ENCODE results near the gene TMCC1.

Gene TMCC1

DNA sequence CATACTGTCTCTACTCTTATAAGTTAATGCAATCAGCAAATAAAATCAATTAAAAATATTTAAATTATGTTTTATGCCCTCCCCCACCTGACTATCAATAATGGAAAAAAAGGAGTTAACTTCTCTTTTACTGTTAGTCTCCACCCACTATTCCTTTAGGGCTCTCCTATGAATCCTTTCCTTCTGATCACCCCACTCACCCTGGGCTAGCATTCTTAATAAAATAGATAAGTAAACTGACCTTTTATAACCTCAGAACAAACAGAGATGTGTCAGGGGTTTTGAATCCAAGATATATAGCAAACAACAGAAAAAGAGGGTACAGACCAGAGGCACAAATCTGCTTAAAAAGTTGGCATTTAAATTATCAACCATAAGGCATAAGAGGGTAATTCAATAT lies 171.0 kb downstream of the TMCC1 start:
- H3K4me1 ChIP-seq (ENCODE audit: control insufficient read depth, insufficient read depth, low read length) = peaks cover 41% of the 10 kb centered on the region
- no peaks in the 10 kb centered on the region for H3K36me3 ChIP-seq (ENCODE audit: control insufficient read depth, insufficient read depth, low read length, severe bottlenecking)
- DNase-seq (ENCODE audit: low read depth) = no peak
- no peaks in the 10 kb centered on the region for H3K27me3 ChIP-seq (replicated peaks; ENCODE audit: control insufficient read depth, insufficient read depth, low read length)
- no peaks in the 10 kb centered on the region for H3K9me3 ChIP-seq (ENCODE audit: control insufficient read depth, low read length)
- H3K9ac ChIP-seq (ENCODE audit: low read length) = peak overlapping the region; percentile 90
- H3K4me3 ChIP-seq (ENCODE audit: low read length) = peak overlapping the region; percentile 85

- no peak for DNase-seq (ENCODE audit: low read depth)
- H3K27me3 ChIP-seq (replicated peaks; ENCODE audit: control insufficient read depth, insufficient read depth, low read length) = no peaks in the 10 kb centered on the region
- H3K36me3 ChIP-seq (ENCODE audit: control insufficient read depth, insufficient read depth, low read length, severe bottlenecking) = peaks cover under 1% of the 10 kb centered on the region
- H3K9me3 ChIP-seq (ENCODE audit: control insufficient read depth, low read length) = no peaks in the 10 kb centered on the region
- H3K4me3 ChIP-seq (ENCODE audit: low read length) = no peak overlapping the region
- no peak overlapping the region for H3K9ac ChIP-seq (ENCODE audit: low read length)
- H3K4me1 ChIP-seq (ENCODE audit: control insufficient read depth, insufficient read depth, low read length) = peaks cover 31% of the 10 kb centered on the region
Observed at GRCh38 chr3:129718201-129718600, 175.3 kb downstream of the TMCC1 start.

DNA sequence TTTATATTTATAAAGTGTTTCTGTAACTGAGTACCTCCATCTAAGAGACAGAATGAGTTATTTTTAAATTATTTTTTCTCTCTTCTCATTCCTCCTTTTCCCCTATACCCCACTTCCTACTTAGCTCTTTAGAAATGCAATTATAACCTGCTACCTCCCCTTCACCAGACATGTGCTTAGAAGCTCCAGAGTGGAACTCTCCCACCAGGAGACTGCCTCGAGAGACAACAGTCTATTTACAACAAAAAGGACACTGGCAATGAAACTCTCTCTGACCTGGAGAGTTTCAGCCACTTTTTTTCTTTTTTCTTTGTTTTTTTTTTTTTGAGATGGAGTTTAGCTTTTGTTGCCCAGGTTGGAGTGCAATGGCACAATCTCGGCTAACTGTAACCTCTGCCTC lies 177.7 kb downstream of the TMCC1 start:
- no peaks in the 10 kb centered on the region for H3K27me3 ChIP-seq (replicated peaks; ENCODE audit: control insufficient read depth, insufficient read depth, low read length)
- no peak for DNase-seq (ENCODE audit: low read depth)
- H3K4me1 ChIP-seq (ENCODE audit: control insufficient read depth, insufficient read depth, low read length) = peaks cover 15% of the 10 kb centered on the region
- H3K36me3 ChIP-seq (ENCODE audit: control insufficient read depth, insufficient read depth, low read length, severe bottlenecking) = peaks cover 8% of the 10 kb centered on the region
- no peaks in the 10 kb centered on the region for H3K9me3 ChIP-seq (ENCODE audit: control insufficient read depth, low read length)
- no peak overlapping the region for H3K4me3 ChIP-seq (ENCODE audit: low read length)
- H3K9ac ChIP-seq (ENCODE audit: low read length) = no peak overlapping the region

GRCh38 chr3:129708328-129708861 lies 185.1 kb downstream of the TMCC1 start:
- no peaks in the 10 kb centered on the region for H3K27me3 ChIP-seq (replicated peaks; ENCODE audit: control insufficient read depth, insufficient read depth, low read length)

GRCh38 chr3:129705274-129705673 lies 188.2 kb downstream of the TMCC1 start:
- no peaks in the 10 kb centered on the region for H3K9me3 ChIP-seq (ENCODE audit: control insufficient read depth, low read length)
- no peaks in the 10 kb centered on the region for H3K27me3 ChIP-seq (replicated peaks; ENCODE audit: control insufficient read depth, insufficient read depth, low read length)
- H3K4me3 ChIP-seq (ENCODE audit: low read length) = no peak overlapping the region
- H3K9ac ChIP-seq (ENCODE audit: low read length) = no peak overlapping the region
- DNase-seq (ENCODE audit: low read depth) = no peak
- H3K36me3 ChIP-seq (ENCODE audit: control insufficient read depth, insufficient read depth, low read length, severe bottlenecking) = peaks cover 24% of the 10 kb centered on the region
- peaks cover 20% of the 10 kb centered on the region for H3K4me1 ChIP-seq (ENCODE audit: control insufficient read depth, insufficient read depth, low read length)

More at GRCh38 chr3:129708328-129708861, 185.1 kb downstream of the TMCC1 start:
- no peak for DNase-seq (ENCODE audit: low read depth)
- Histone ChIP-seq H3K4me3 (ENCODE audit: low read length) (no peak overlapping the region), H3K9me3 (ENCODE audit: control insufficient read depth, low read length) (no peaks in the 10 kb centered on the region), H3K36me3 (ENCODE audit: control insufficient read depth, insufficient read depth, low read length, severe bottlenecking) (peaks cover 31% of the 10 kb centered on the region), H3K9ac (ENCODE audit: low read length) (no peak overlapping the region), H3K4me1 (ENCODE audit: control insufficient read depth, insufficient read depth, low read length) (peaks cover 15% of the 10 kb centered on the region)

GRCh38 chr3:129703913-129704312 lies 189.6 kb downstream of the TMCC1 start:
- Histone ChIP-seq H3K9me3 (ENCODE audit: control insufficient read depth, low read length) (no peaks in the 10 kb centered on the region), H3K4me1 (ENCODE audit: control insufficient read depth, insufficient read depth, low read length) (peaks cover 22% of the 10 kb centered on the region), H3K4me3 (ENCODE audit: low read length) (no peak overlapping the region), H3K9ac (ENCODE audit: low read length) (no peak overlapping the region), H3K27me3 (replicated peaks; ENCODE audit: control insufficient read depth, insufficient read depth, low read length) (no peaks in the 10 kb centered on the region), H3K36me3 (ENCODE audit: control insufficient read depth, insufficient read depth, low read length, severe bottlenecking) (peaks cover 25% of the 10 kb centered on the region)
- DNase-seq (ENCODE audit: low read depth) = peak; percentile 47

- Histone ChIP-seq H3K9me3 (ENCODE audit: control insufficient read depth, low read length) (no peaks in the 10 kb centered on the region), H3K27me3 (replicated peaks; ENCODE audit: control insufficient read depth, insufficient read depth, low read length) (no peaks in the 10 kb centered on the region), H3K4me1 (ENCODE audit: control insufficient read depth, insufficient read depth, low read length) (peaks cover 16% of the 10 kb centered on the region), H3K9ac (ENCODE audit: low read length) (no peak overlapping the region), H3K36me3 (ENCODE audit: control insufficient read depth, insufficient read depth, low read length, severe bottlenecking) (peaks cover 21% of the 10 kb centered on the region), H3K4me3 (ENCODE audit: low read length) (no peak overlapping the region)
- no peak for DNase-seq (ENCODE audit: low read depth)
Observed at GRCh38 chr3:129702934-129703712, 190.4 kb downstream of the TMCC1 start.

DNA sequence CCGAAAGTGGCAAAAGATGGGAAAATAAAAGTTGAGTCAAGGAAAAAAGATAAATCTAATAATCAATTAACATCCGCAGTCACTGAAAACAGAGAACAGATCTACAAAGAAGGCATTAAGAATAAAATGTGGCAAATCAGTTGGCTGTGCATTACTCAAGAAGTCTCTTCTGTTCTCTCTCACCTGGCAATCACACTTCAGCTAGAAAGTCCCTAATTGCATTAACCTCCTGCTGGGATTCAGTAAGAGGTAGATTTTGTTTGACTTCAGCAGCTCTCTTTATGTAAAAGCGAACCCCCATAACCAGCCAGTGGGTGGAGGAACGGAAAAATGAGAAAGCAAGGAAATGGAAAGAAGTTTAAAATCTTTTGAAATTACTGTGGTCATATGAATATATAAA lies 192.3 kb downstream of the TMCC1 start:
- Histone ChIP-seq H3K4me3 (ENCODE audit: low read length) (no peak overlapping the region), H3K9ac (ENCODE audit: low read length) (no peak overlapping the region), H3K9me3 (ENCODE audit: control insufficient read depth, low read length) (no peaks in the 10 kb centered on the region), H3K36me3 (ENCODE audit: control insufficient read depth, insufficient read depth, low read length, severe bottlenecking) (peaks cover 26% of the 10 kb centered on the region), H3K27me3 (replicated peaks; ENCODE audit: control insufficient read depth, insufficient read depth, low read length) (no peaks in the 10 kb centered on the region), H3K4me1 (ENCODE audit: control insufficient read depth, insufficient read depth, low read length) (peaks cover 14% of the 10 kb centered on the region)
- DNase-seq (ENCODE audit: low read depth) = no peak

- H3K27me3 ChIP-seq (replicated peaks; ENCODE audit: control insufficient read depth, insufficient read depth, low read length) = no peaks in the 10 kb centered on the region
- DNase-seq (ENCODE audit: low read depth) = no peak
- no peak overlapping the region for H3K4me3 ChIP-seq (ENCODE audit: low read length)
- H3K9ac ChIP-seq (ENCODE audit: low read length) = no peak overlapping the region
- H3K36me3 ChIP-seq (ENCODE audit: control insufficient read depth, insufficient read depth, low read length, severe bottlenecking) = peaks cover 26% of the 10 kb centered on the region
- no peaks in the 10 kb centered on the region for H3K9me3 ChIP-seq (ENCODE audit: control insufficient read depth, low read length)
- H3K4me1 ChIP-seq (ENCODE audit: control insufficient read depth, insufficient read depth, low read length) = peaks cover 18% of the 10 kb centered on the region
Observed at GRCh38 chr3:129699612-129700011, 193.9 kb downstream of the TMCC1 start.

DNA sequence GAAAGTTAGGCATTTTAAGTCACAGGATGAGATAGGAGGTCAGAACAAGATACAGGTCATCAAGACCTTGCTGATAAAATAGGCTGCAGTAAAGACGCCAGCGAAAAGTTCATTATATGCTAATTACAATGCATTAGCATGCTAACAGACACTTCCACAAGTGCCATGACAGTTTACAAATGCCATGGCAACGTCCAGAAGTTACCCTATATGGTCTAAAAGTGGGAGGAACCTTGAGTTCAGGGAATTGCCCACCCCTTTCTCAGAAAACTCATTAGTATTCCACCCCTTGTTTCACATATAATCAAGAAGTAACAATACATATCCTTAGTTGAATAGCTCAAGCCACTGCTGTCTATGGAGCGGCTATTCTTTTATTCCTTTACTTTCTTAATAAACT lies 194.3 kb downstream of the TMCC1 start:
- H3K27me3 ChIP-seq (replicated peaks; ENCODE audit: control insufficient read depth, insufficient read depth, low read length) = no peaks in the 10 kb centered on the region
- H3K4me1 ChIP-seq (ENCODE audit: control insufficient read depth, insufficient read depth, low read length) = peaks cover 23% of the 10 kb centered on the region
- no peak overlapping the region for H3K4me3 ChIP-seq (ENCODE audit: low read length)
- peaks cover 26% of the 10 kb centered on the region for H3K36me3 ChIP-seq (ENCODE audit: control insufficient read depth, insufficient read depth, low read length, severe bottlenecking)
- H3K9ac ChIP-seq (ENCODE audit: low read length) = no peak overlapping the region
- no peak for DNase-seq (ENCODE audit: low read depth)
- H3K9me3 ChIP-seq (ENCODE audit: control insufficient read depth, low read length) = no peaks in the 10 kb centered on the region

- Histone ChIP-seq H3K36me3 (ENCODE audit: control insufficient read depth, insufficient read depth, low read length, severe bottlenecking) (peaks cover 26% of the 10 kb centered on the region), H3K9ac (ENCODE audit: low read length) (no peak overlapping the region), H3K4me3 (ENCODE audit: low read length) (no peak overlapping the region), H3K9me3 (ENCODE audit: control insufficient read depth, low read length) (no peaks in the 10 kb centered on the region), H3K4me1 (ENCODE audit: control insufficient read depth, insufficient read depth, low read length) (peaks cover 12% of the 10 kb centered on the region), H3K27me3 (replicated peaks; ENCODE audit: control insufficient read depth, insufficient read depth, low read length) (no peaks in the 10 kb centered on the region)
- no peak for DNase-seq (ENCODE audit: low read depth)
Observed at GRCh38 chr3:129697229-129697969, 196.1 kb downstream of the TMCC1 start.

Measured in adipocyte (in vitro differentiated cells).